Activated T-helper 1 cell treated with anti-CD3 and anti-CD28 coated beads, Interleukin-2, amount 50 U/mL, for 16 hours (primary cell): Measurements from ENCODE around the gene NFIC.

Experiments used
- DNase-seq, 2 donors: peaks; one replicate each; pipeline ENCODE4 v3.0.0-alpha.2; 2020; ENCODE audit warnings: low read depth in 1 of 2, low spot score in 1 of 2

Gene NFIC

GRCh38 chr19:3358689-3359014, 7.7 kb upstream of the NFIC start:
- DNase-seq = no peak

GRCh38 chr19:3359015-3359918, 7.1 kb upstream of the NFIC start:
- peak; percentile 41 to 59 for DNase-seq

GRCh38 chr19:3359919-3360420, 6.4 kb upstream of the NFIC start:
- no peak for DNase-seq

- peak; percentile 46 to 69 for DNase-seq
These were observed 5.7 kb upstream of the NFIC start for GRCh38 chr19:3360421-3361383.

GRCh38 chr19:3361384-3362216, 4.8 kb upstream of the NFIC start:
- no peak for DNase-seq

- no peak for DNase-seq
These were observed 4.0 kb upstream of the NFIC start for GRCh38 chr19:3362217-3362906.

- DNase-seq = no peak
These were observed 2.4 kb upstream of the NFIC start for GRCh38 chr19:3363841-3364500.

- DNase-seq = no peak
These were observed 1.9 kb upstream of the NFIC start for GRCh38 chr19:3364501-3364858.

- DNase-seq = no peak
These were observed 1.1 kb upstream of the NFIC start for GRCh38 chr19:3365093-3365835.

GRCh38 chr19:3366753-3367627, 607 bp downstream of the NFIC start:
- no peak for DNase-seq

- DNase-seq = no peak
These were observed 1.5 kb downstream of the NFIC start for GRCh38 chr19:3367628-3368440.

GRCh38 chr19:3368441-3368795, 2.0 kb downstream of the NFIC start:
- DNase-seq = no peak

- DNase-seq = no peak
These were observed 2.5 kb downstream of the NFIC start for GRCh38 chr19:3368848-3369336.

GRCh38 chr19:3369337-3370213, 3.2 kb downstream of the NFIC start:
- DNase-seq = no peak

- no peak for DNase-seq
These were observed 3.9 kb downstream of the NFIC start for GRCh38 chr19:3370214-3370720.
